ENCODE data around the gene KRT72. TPM values are rescaled to one million over a fixed set of nuclear protein-coding genes. Genes with fewer than 3 reads are reported as not detected.

KRT72 gene
- total and polyA plus RNA-seq, 2 of the 13 experiments (the other 11 are each of a cell fraction or from before 2014, with no cell fraction given), result not detected

DNA sequence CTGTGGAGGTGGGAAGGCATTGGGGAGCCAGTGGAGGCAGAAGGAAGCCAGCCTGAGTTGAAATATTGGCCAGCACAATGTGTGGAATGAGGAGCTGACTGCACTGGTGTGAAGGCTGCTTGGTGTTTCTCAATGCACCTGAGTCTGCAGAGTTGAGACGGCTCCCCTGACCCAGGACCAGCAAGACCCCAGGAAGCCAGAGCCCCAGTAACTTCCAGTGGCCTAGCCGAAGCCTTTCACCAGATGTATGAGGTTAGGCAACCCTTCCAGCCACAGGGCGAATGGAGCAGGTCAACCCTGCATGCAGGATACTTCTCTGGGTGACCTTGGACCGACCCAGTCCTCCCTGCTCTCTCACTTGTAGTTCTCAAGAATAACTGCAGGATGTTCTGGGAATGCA lies 30.0 kb upstream of the KRT72 start:
- H4K20me1 ChIP-seq (ENCODE audit: insufficient read depth, low read length), result no peaks in the 10 kb centered on the region
- no peak overlapping the region for H3K27ac ChIP-seq (ENCODE audit: extremely low read length, insufficient read depth, low read length)
- H3K9ac ChIP-seq (ENCODE audit: insufficient read depth, low read depth, low read length), result no peak overlapping the region
- no peak for FAIRE-seq
- H3K79me2 ChIP-seq (ENCODE audit: insufficient read depth, low read length), result no peaks in the 10 kb centered on the region
- no peaks in the 10 kb centered on the region for H3K9me3 ChIP-seq (ENCODE audit: low read length)
- ATAC-seq, result no peak
- POLR2A ChIA-PET, result no interaction called here
- no peak overlapping the region for H3K4me3 ChIP-seq (replicated peaks in 1 of 3; ENCODE audit: insufficient read depth in 1 of 3, low read depth in 2 of 3, low read length in 3 of 3)
- TF ChIP-seq, protein P1, sequence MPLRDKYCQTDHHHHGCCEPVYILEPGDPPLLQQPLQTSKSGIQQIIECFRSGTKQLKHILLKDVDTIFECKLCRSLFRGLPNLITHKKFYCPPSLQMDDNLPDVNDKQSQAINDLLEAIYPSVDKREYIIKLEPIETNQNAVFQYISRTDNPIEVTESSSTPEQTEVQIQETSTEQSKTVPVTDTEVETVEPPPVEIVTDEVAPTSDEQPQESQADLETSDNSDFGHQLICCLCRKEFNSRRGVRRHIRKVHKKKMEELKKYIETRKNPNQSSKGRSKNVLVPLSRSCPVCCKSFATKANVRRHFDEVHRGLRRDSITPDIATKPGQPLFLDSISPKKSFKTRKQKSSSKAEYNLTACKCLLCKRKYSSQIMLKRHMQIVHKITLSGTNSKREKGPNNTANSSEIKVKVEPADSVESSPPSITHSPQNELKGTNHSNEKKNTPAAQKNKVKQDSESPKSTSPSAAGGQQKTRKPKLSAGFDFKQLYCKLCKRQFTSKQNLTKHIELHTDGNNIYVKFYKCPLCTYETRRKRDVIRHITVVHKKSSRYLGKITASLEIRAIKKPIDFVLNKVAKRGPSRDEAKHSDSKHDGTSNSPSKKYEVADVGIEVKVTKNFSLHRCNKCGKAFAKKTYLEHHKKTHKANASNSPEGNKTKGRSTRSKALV (CRISPR knock-in tag; IDR thresholded peaks at IDR 0.05), result no peak
- TF ChIP-seq MEF2D (CRISPR knock-in tag; IDR thresholded peaks at IDR 0.05) (no peak), ZSCAN20 (CRISPR knock-in tag; IDR thresholded peaks at IDR 0.05; ENCODE audit: borderline replicate concordance) (no peak), ZNF121 (CRISPR knock-in tag; IDR thresholded peaks at IDR 0.05) (no peak), ZFY (CRISPR knock-in tag; IDR thresholded peaks at IDR 0.05) (no peak), SAFB2 (CRISPR knock-in tag; IDR thresholded peaks at IDR 0.05; ENCODE audit: borderline replicate concordance, low read depth) (no peak), ZBTB26 (CRISPR knock-in tag; IDR thresholded peaks at IDR 0.05; ENCODE audit: borderline replicate concordance) (no peak), U2AF1 (optimal IDR thresholded peaks at IDR 0.05; ENCODE audit: low read depth, low read length) (no peak), SP140L (CRISPR knock-in tag; IDR thresholded peaks at IDR 0.05; ENCODE audit: borderline replicate concordance) (no peak), GTF2F1 (IDR thresholded peaks at IDR 0.05; ENCODE audit: low read length) (no peak)
- TF ChIP-seq, protein P2, sequence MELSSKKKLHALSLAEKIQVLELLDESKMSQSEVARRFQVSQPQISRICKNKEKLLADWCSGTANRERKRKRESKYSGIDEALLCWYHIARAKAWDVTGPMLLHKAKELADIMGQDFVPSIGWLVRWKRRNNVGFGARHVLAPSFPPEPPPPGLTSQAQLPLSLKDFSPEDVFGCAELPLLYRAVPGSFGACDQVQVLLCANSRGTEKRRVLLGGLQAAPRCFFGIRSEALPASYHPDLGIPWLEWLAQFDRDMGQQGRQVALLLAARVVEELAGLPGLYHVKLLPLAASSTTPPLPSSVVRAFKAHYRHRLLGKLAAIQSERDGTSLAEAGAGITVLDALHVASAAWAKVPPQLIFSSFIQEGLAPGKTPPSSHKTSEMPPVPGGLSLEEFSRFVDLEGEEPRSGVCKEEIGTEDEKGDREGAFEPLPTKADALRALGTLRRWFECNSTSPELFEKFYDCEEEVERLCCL (CRISPR knock-in tag; IDR thresholded peaks at IDR 0.05; ENCODE audit: borderline replicate concordance), result no peak
- TF ChIP-seq, protein P3, sequence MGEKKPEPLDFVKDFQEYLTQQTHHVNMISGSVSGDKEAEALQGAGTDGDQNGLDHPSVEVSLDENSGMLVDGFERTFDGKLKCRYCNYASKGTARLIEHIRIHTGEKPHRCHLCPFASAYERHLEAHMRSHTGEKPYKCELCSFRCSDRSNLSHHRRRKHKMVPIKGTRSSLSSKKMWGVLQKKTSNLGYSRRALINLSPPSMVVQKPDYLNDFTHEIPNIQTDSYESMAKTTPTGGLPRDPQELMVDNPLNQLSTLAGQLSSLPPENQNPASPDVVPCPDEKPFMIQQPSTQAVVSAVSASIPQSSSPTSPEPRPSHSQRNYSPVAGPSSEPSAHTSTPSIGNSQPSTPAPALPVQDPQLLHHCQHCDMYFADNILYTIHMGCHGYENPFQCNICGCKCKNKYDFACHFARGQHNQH (CRISPR knock-in tag; IDR thresholded peaks at IDR 0.05), result no peak
- WGBS (ENCODE audit: low lambda C conversion rate), result 0% methylated on average over 1 of the region's 4 CpGs
- in situ Hi-C loops (cut with HindIII; ENCODE audit: extremely low pct_ligation_motif_present, low pct_unique_long_range_greater_than_20kb), result no loop called here
- H3K4me2 ChIP-seq (ENCODE audit: low read depth, low read length), result no peak overlapping the region
- no peaks in the 10 kb centered on the region for H3K4me1 ChIP-seq (ENCODE audit: insufficient read depth, low read length)
- BruUV-seq (replicated peaks), result no TSS peak
- peaks cover 0 to 25% of the 10 kb centered on the region in 2 experiments; a peak in 2 of 5 replicates for H3K27me3 ChIP-seq (ENCODE audit: control insufficient read depth in 1 of 2, insufficient read depth in 2 of 2, low read length in 2 of 2)
- CTCF ChIA-PET (ENCODE audit: low intra/inter-chr PET ratio, low total read pairs), result no interaction called here
- DNase-seq (ENCODE audit: low spot score), result no peak
- H3K36me3 ChIP-seq (replicated peaks in 1 of 2; ENCODE audit: control insufficient read depth in 1 of 2, insufficient read depth in 2 of 2, low read length in 2 of 2), result no peaks in the 10 kb centered on the region
- no peak overlapping the region for H2AFZ ChIP-seq (ENCODE audit: low read length)
- intact Hi-C loops (cut with micrococcal nuclease; ENCODE audit: unreplicated experiment), result no loop called here
